Hepatocyte (in vitro differentiated cells): ENCODE data around the gene DOCK7. TPM values are rescaled to one million over a fixed set of nuclear protein-coding genes. Genes with fewer than 3 reads are reported as not detected.

Experiments
- DNase-seq: peaks from one replicate; pipeline ENCODE4 v3.0.0-alpha.2; 2016; ENCODE audit warnings: low spot score
- H2AFZ ChIP-seq: fragments of 200-600 bp; sonication (generic); 2 replicates; pipeline ENCODE4 v1.6.0; 2016; ENCODE audit warnings: antibody characterized with exemption, mild to moderate bottlenecking
- H3K27ac ChIP-seq: fragments of 200-600 bp; sonication (generic); 2 replicates; pipeline ENCODE4 v1.5.1; 2016; ENCODE audit warnings: mild to moderate bottlenecking
- H3K27me3 ChIP-seq: fragments of 200-600 bp; sonication (generic); 2 replicates; pipeline ENCODE4 v1.6.1; 2016
- H3K36me3 ChIP-seq: fragments of 200-600 bp; sonication (generic); replicated peaks from 2 replicates; pipeline ENCODE4 v1.5.1; 2016; ENCODE audit warnings: low read depth; ENCODE audit not compliant: insufficient read depth
- H3K4me1 ChIP-seq: fragments of 200-600 bp; sonication (generic); 2 replicates; pipeline ENCODE4 v1.5.1; 2016; ENCODE audit warnings: mild to moderate bottlenecking, moderate library complexity; ENCODE audit not compliant: insufficient read depth
- H3K4me2 ChIP-seq: fragments of 200-600 bp; sonication (generic); 2 replicates; pipeline ENCODE4 v1.6.0; 2016
- H3K4me3 ChIP-seq: fragments of 200-600 bp; sonication (generic); 2 replicates; pipeline ENCODE4 v1.5.1; 2016; ENCODE audit warnings: mild to moderate bottlenecking
- H3K79me2 ChIP-seq: fragments of 200-600 bp; sonication (generic); 2 replicates; pipeline ENCODE4 v1.6.0; 2017; ENCODE audit warnings: mild to moderate bottlenecking
- H3K9me2 ChIP-seq: fragments of 200-600 bp; sonication (generic); replicated peaks from 2 replicates; pipeline ENCODE4 v1.6.0; 2017; ENCODE audit warnings: mild to moderate bottlenecking; ENCODE audit not compliant: insufficient read depth
- H3K9me3 ChIP-seq: fragments of 200-600 bp; sonication (generic); 2 replicates; pipeline ENCODE4 v1.5.1; 2016; ENCODE audit warnings: low read depth, mild to moderate bottlenecking
- H4K20me1 ChIP-seq: fragments of 200-600 bp; sonication (generic); 2 replicates; pipeline ENCODE4 v1.6.0; 2016; ENCODE audit warnings: mild to moderate bottlenecking; ENCODE audit not compliant: insufficient read depth, poor library complexity, severe bottlenecking
- CTCF ChIP-seq: fragments of 200-600 bp; sonication (generic); IDR thresholded peaks from 2 replicates; pipeline ENCODE4 v1.5.1; 2016; ENCODE audit warnings: antibody characterized with exemption, mild to moderate bottlenecking; ENCODE audit not compliant: poor library complexity
- EZH2 ChIP-seq: fragments of 200-600 bp; sonication (generic); IDR thresholded peaks from 2 replicates; pipeline ENCODE4 v1.6.1; 2016; ENCODE audit warnings: antibody characterized with exemption, mild to moderate bottlenecking, borderline replicate concordance
- EZH2phosphoT487 ChIP-seq: fragments of 200-600 bp; sonication (generic); IDR thresholded peaks from one replicate; pipeline ENCODE4 v1.6.1; 2018; ENCODE audit warnings: antibody characterized with exemption, mild to moderate bottlenecking, low read depth, moderate library complexity; ENCODE audit not compliant: unreplicated experiment, severe bottlenecking
- WGBS: methylation state at CpG from one replicate; pipeline ENCODE4 v1.1.6; 2016; ENCODE audit warnings: low lambda C conversion rate; ENCODE audit errors: missing lambda C conversion rate; 5-methylcytosine and 5-hydroxymethylcytosine counted together
- polyA plus RNA-seq: library from polyadenylated mRNA; unstranded; fragments of >200 nt; fragmentation: Nextera tagmentation; extraction: Ambion mirVana; gene quantifications from 2 replicates; pipeline ENCODE4 v1.2.1, GENCODE V29; 2016
- total RNA-seq: library from RNA; depleted of rRNA; stranded (reverse); fragments of >200 nt; gene quantifications from 2 replicates; pipeline ENCODE4 v1.2.3, GENCODE V29; 2014

Gene DOCK7
- total and polyA plus RNA-seq, 2 experiments from 2014 or later, result 22.4 to 53.4 TPM

GRCh38 chr1:62725255-62725654 lies 37.1 kb upstream of the DOCK7 start:
- Histone ChIP-seq H3K36me3 (no peaks in the 10 kb centered on the region), H3K9me3 (no peaks in the 10 kb centered on the region), H4K20me1 (no peaks in the 10 kb centered on the region), H3K4me1 (peaks cover 13% of the 10 kb centered on the region), H3K4me3 (no peak overlapping the region), H3K4me2 (no peak overlapping the region), H3K27ac (no peak overlapping the region), H3K79me2 (no peaks in the 10 kb centered on the region), H3K27me3 (no peaks in the 10 kb centered on the region), H2AFZ (no peak overlapping the region), H3K9me2 (no peaks in the 10 kb centered on the region)
- TF ChIP-seq EZH2phosphoT487, result no peak
- no peak for TF ChIP-seq EZH2
- no peak for TF ChIP-seq CTCF
- 86% methylated on average over 1 of the region's 1 CpG for WGBS
- DNase-seq, result no peak

GRCh38 chr1:62724430-62724829 lies 36.2 kb upstream of the DOCK7 start:
- no peaks in the 10 kb centered on the region for H3K9me3 ChIP-seq
- H2AFZ ChIP-seq, result no peak overlapping the region
- no peak for DNase-seq
- no peak overlapping the region for H3K4me2 ChIP-seq
- H3K27ac ChIP-seq, result no peak overlapping the region
- H3K36me3 ChIP-seq, result no peaks in the 10 kb centered on the region
- no peak overlapping the region for H3K4me3 ChIP-seq
- H4K20me1 ChIP-seq, result no peaks in the 10 kb centered on the region
- no peaks in the 10 kb centered on the region for H3K27me3 ChIP-seq
- 80% methylated on average over 3 of the region's 3 CpGs for WGBS
- H3K4me1 ChIP-seq, result peaks cover 13% of the 10 kb centered on the region
- no peaks in the 10 kb centered on the region for H3K9me2 ChIP-seq
- no peaks in the 10 kb centered on the region for H3K79me2 ChIP-seq
- TF ChIP-seq CTCF (no peak), EZH2 (no peak), EZH2phosphoT487 (no peak)

GRCh38 chr1:62723883-62724282 lies 35.7 kb upstream of the DOCK7 start:
- Histone ChIP-seq H3K36me3 (no peaks in the 10 kb centered on the region), H3K4me3 (no peak overlapping the region), H4K20me1 (no peaks in the 10 kb centered on the region), H3K27me3 (no peaks in the 10 kb centered on the region), H3K9me3 (no peaks in the 10 kb centered on the region), H3K27ac (no peak overlapping the region), H3K79me2 (no peaks in the 10 kb centered on the region), H3K4me2 (no peak overlapping the region), H2AFZ (no peak overlapping the region), H3K9me2 (no peaks in the 10 kb centered on the region), H3K4me1 (peaks cover 13% of the 10 kb centered on the region)
- WGBS, result 78% methylated on average over 2 of the region's 2 CpGs
- DNase-seq, result no peak
- TF ChIP-seq EZH2phosphoT487 (no peak), CTCF (no peak), EZH2 (no peak)

GRCh38 chr1:62722796-62723195 lies 34.6 kb upstream of the DOCK7 start:
- H3K4me3 ChIP-seq, result no peak overlapping the region
- no peaks in the 10 kb centered on the region for H3K79me2 ChIP-seq
- no peaks in the 10 kb centered on the region for H3K9me3 ChIP-seq
- DNase-seq, result no peak
- no peak overlapping the region for H2AFZ ChIP-seq
- no peaks in the 10 kb centered on the region for H3K36me3 ChIP-seq
- H3K9me2 ChIP-seq, result no peaks in the 10 kb centered on the region
- H3K4me2 ChIP-seq, result no peak overlapping the region
- TF ChIP-seq EZH2 (no peak), CTCF (no peak), EZH2phosphoT487 (no peak)
- no peak overlapping the region for H3K27ac ChIP-seq
- H3K27me3 ChIP-seq, result no peaks in the 10 kb centered on the region
- peaks cover 13% of the 10 kb centered on the region for H3K4me1 ChIP-seq
- H4K20me1 ChIP-seq, result no peaks in the 10 kb centered on the region
